ENCODE measurements around the gene ARRDC4. TPM values are rescaled to one million over a fixed set of nuclear protein-coding genes. Genes with fewer than 3 reads are reported as not detected.

ARRDC4 gene
- total RNA-seq, 1 donor from 2014 or later: 14.2 TPM

DNA sequence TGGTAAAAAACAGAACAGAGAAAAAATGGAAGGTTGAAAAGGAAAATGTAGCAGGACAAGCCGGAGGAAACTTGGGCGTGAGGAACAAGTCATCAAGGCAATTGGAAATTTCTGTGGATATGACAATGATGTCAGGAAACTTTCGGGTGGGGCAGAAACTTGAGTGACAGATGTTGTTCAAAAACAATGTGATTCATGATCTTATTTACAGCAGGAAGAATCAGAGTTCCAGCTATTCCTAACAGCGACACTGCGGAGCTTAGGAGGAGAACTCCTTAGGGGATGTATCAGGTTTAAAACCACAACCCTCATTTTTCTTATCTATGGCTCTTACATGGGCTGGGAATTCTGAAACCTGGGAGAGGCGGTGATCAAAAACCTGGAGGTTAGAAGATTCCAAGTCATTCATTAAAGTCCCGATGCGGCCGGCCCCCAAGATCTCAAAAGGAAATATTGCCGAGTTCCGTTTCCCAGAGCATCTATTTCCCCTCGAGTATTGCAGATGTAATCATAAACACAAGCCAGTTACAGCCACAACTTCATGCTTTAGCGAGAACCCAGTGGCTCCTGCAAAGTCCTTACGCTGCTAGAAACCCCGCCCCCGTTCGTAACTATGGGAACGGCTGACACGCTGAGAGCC is 659 bp upstream of the ARRDC4 start:
- peak overlapping the region; percentile 11 for H3K27ac Mint-ChIP-seq (ENCODE audit: unreplicated experiment)

DNA sequence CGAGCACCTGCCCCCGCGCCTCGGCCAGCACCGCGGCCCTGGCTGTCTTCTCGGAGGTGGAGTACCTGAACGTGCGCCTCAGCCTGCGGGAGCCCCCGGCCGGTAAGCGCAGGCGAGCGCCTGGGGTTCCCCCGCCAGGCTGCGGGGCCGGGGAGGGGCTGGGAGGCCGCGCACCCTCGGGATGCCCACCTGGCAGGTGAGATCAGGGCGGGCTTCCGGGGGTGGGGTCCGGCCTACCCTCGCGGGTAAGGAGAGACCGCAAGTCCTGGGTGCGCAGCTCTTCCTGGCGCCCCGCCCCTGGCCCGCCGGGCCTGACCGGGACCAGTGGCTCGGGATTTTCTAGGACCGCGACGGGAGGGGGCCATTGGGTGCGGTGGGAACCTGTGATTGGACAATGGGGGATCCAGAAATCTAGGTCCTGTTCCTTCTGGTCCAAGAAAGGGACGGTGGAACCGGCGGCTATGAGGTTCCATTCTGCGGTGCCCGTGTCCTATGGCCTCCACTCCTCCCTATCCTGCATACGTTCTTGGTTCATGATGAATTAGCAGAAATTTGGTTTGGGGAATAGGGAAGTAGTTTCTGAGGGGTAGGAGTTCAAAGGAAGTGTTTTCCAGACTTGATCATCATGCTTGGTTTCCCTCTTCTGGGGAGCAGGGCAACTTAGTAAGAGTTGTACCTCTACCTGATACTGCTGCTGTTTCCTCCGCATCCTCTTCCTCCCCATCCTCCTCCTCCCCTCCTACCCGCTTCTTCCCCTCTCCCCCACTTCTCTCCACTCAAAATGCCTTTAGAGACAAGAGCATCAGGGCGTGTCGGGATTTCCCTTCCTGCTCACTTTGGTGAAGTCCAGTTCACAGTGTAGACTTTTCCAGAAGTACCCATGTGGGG is 808 bp downstream of the ARRDC4 start:
- H3K36me3 Mint-ChIP-seq (ENCODE audit: low read depth): no peaks in the 10 kb centered on the region
- no peaks in the 10 kb centered on the region for H3K27me3 Mint-ChIP-seq (ENCODE audit: low read depth)
- peaks cover 34% of the 10 kb centered on the region for H3K4me1 Mint-ChIP-seq
- TF ChIP-seq, protein P1, sequence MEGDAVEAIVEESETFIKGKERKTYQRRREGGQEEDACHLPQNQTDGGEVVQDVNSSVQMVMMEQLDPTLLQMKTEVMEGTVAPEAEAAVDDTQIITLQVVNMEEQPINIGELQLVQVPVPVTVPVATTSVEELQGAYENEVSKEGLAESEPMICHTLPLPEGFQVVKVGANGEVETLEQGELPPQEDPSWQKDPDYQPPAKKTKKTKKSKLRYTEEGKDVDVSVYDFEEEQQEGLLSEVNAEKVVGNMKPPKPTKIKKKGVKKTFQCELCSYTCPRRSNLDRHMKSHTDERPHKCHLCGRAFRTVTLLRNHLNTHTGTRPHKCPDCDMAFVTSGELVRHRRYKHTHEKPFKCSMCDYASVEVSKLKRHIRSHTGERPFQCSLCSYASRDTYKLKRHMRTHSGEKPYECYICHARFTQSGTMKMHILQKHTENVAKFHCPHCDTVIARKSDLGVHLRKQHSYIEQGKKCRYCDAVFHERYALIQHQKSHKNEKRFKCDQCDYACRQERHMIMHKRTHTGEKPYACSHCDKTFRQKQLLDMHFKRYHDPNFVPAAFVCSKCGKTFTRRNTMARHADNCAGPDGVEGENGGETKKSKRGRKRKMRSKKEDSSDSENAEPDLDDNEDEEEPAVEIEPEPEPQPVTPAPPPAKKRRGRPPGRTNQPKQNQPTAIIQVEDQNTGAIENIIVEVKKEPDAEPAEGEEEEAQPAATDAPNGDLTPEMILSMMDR (conservative IDR thresholded peaks at IDR 0.05): no peak
- no peak for DNase-seq (ENCODE audit: low read depth, low spot score)
- H3K9me3 Mint-ChIP-seq: no peaks in the 10 kb centered on the region
- H3K27ac Mint-ChIP-seq (ENCODE audit: unreplicated experiment): no peak overlapping the region
- peak overlapping the region; percentile 91 for H3K4me3 Mint-ChIP-seq

More for the DNA sequence above, 659 bp upstream of the ARRDC4 start:
- Mint-ChIP-seq H3K4me3 (peak overlapping the region; percentile 88), H3K4me1 (peaks cover 34% of the 10 kb centered on the region), H3K27me3 (ENCODE audit: low read depth) (no peaks in the 10 kb centered on the region), H3K9me3 (peaks cover 2% of the 10 kb centered on the region), H3K36me3 (ENCODE audit: low read depth) (no peaks in the 10 kb centered on the region)
- no peak for DNase-seq (ENCODE audit: low read depth, low spot score)
- TF ChIP-seq, protein P1 (conservative IDR thresholded peaks at IDR 0.05): no peak

GRCh38 chr15:97962263-97962662 is 1.8 kb downstream of the ARRDC4 start:
- peak overlapping the region; percentile 91 for H3K4me3 Mint-ChIP-seq
- no peak overlapping the region for H3K27ac Mint-ChIP-seq (ENCODE audit: unreplicated experiment)

DNA sequence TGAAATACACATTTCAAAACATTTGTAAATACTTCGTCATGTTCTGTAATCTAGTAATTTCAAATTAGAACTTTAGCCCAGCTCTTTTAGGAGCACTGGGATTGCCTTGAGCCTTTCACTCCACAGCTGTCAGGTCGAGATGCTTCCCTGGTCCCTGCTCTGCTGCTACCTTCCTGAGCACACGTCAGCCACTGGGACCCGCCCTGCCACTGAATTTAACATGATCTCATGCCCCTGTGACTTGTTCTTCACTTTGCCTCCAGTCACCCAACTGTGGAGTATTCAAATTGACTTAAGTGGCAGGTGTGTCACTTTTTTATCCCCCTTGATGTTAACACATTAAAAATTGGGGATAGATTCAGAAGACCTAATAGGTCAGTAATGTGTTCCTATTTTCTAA is 3.3 kb downstream of the ARRDC4 start:
- Mint-ChIP-seq H3K36me3 (ENCODE audit: low read depth) (no peaks in the 10 kb centered on the region), H3K9me3 (no peaks in the 10 kb centered on the region), H3K4me3 (peak overlapping the region; percentile 91), H3K27me3 (ENCODE audit: low read depth) (no peaks in the 10 kb centered on the region), H3K4me1 (peaks cover 34% of the 10 kb centered on the region), H3K27ac (ENCODE audit: unreplicated experiment) (no peak overlapping the region)
- no peak for DNase-seq (ENCODE audit: low read depth, low spot score)
- TF ChIP-seq, protein P1 (conservative IDR thresholded peaks at IDR 0.05): no peak

More at GRCh38 chr15:97962263-97962662, 1.8 kb downstream of the ARRDC4 start:
- no peaks in the 10 kb centered on the region for H3K36me3 Mint-ChIP-seq (ENCODE audit: low read depth)
- no peaks in the 10 kb centered on the region for H3K9me3 Mint-ChIP-seq
- H3K27me3 Mint-ChIP-seq (ENCODE audit: low read depth): no peaks in the 10 kb centered on the region
- H3K4me1 Mint-ChIP-seq: peaks cover 34% of the 10 kb centered on the region
- TF ChIP-seq, protein P1 (conservative IDR thresholded peaks at IDR 0.05): no peak
- no peak for DNase-seq (ENCODE audit: low read depth, low spot score)

DNA sequence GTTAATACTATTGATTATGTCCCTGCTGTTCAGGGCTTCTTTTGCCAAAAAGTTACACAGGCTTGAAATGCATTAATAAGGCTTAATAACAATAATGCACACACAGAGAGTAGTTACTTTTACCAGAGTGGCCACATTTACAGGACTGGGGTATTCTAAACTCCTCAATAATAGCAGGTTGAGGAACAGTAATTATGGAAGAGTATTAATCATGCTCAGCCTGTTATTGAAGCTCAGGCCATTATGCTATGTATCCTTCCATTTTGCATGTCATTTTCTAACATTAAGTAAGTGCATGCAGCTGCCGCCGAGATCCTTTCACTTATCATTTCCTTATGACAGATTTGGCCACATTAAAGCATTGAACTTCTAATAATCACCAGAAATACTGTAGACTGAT is 5.7 kb downstream of the ARRDC4 start:
- no peaks in the 10 kb centered on the region for H3K9me3 Mint-ChIP-seq

More for the DNA sequence above, 5.7 kb downstream of the ARRDC4 start:
- Mint-ChIP-seq H3K4me1 (peaks cover 19% of the 10 kb centered on the region), H3K4me3 (no peak overlapping the region), H3K36me3 (ENCODE audit: low read depth) (peaks cover 3% of the 10 kb centered on the region), H3K27ac (ENCODE audit: unreplicated experiment) (no peak overlapping the region), H3K27me3 (ENCODE audit: low read depth) (no peaks in the 10 kb centered on the region)
- TF ChIP-seq, protein P1 (conservative IDR thresholded peaks at IDR 0.05): no peak
- DNase-seq (ENCODE audit: low read depth, low spot score): no peak

Data from neural crest cell (in vitro differentiated cells).